Measurements from ENCODE around the gene TRIM7. TPM values are rescaled to one million over a fixed set of nuclear protein-coding genes. Genes with fewer than 3 reads are reported as not detected.

The TRIM7 gene
- total RNA-seq, 4 donors from 2014 or later: 1.9 to 6.6 (median 2.8) TPM

- TF ChIP-seq CTCF (IDR thresholded peaks at IDR 0.05; ENCODE audit: low read depth): no peak
These were observed 17.3 kb downstream of the TRIM7 start for GRCh38 chr5:181187500-181188213.

- TF ChIP-seq CTCF (IDR thresholded peaks at IDR 0.05; ENCODE audit: low read depth): no peak
These were observed 18.0 kb downstream of the TRIM7 start for GRCh38 chr5:181186986-181187499.

GRCh38 chr5:181186022-181186421 lies 19.0 kb downstream of the TRIM7 start:
- TF ChIP-seq CTCF (IDR thresholded peaks at IDR 0.05; ENCODE audit: low read depth): no peak

GRCh38 chr5:181185560-181185959 lies 19.4 kb downstream of the TRIM7 start:
- no peak for TF ChIP-seq CTCF (IDR thresholded peaks at IDR 0.05; ENCODE audit: low read depth)

GRCh38 chr5:181184845-181185216 lies 20.2 kb downstream of the TRIM7 start:
- TF ChIP-seq CTCF (IDR thresholded peaks at IDR 0.05; ENCODE audit: low read depth): no peak

GRCh38 chr5:181182651-181183050 lies 22.3 kb downstream of the TRIM7 start:
- no peak for TF ChIP-seq CTCF (IDR thresholded peaks at IDR 0.05; ENCODE audit: low read depth)

- no peak for TF ChIP-seq CTCF (IDR thresholded peaks at IDR 0.05; ENCODE audit: low read depth)
These were observed 23.1 kb downstream of the TRIM7 start for GRCh38 chr5:181181650-181182565.
